ENCODE data around the gene ENSA.

The ENSA gene

DNA sequence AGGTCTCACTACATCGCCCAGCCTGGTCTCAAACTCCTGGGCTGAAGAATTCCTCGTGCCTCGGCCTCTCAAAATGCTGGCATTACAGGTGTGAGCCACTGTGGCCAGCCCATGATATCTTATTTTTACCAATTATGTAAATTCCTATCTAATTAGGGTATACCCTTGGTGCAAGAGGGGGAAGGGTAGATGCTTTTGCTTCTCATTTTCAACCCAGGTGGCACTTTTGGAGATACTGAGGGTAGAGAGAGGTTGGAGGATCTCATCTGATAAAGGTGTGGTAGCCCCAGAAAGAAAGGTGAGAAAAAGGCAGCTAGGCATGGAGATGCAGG is 17.4 kb downstream of the ENSA start:
- H3K79me2 ChIP-seq (ENCODE audit: low read length) = peaks cover 12% of the 10 kb centered on the region
- H3K4me3 ChIP-seq (ENCODE audit: low read length) = peak overlapping the region; percentile 11; the same call in 1 of the 2 replicates
- H3K9me3 ChIP-seq (replicated peaks; ENCODE audit: insufficient read depth, low read length) = no peaks in the 10 kb centered on the region
- H3F3A ChIP-seq (ENCODE audit: insufficient read depth, low read length) = peaks cover 40% of the 10 kb centered on the region
- H3K4me2 ChIP-seq (ENCODE audit: low read depth, low read length) = peak overlapping the region; percentile 79
- peak; percentile 11 for DNase-seq
- no peaks in the 10 kb centered on the region for H3K9me2 ChIP-seq (replicated peaks; ENCODE audit: insufficient read depth, low read length)
- peaks cover 40% of the 10 kb centered on the region for H3K4me1 ChIP-seq (ENCODE audit: low read length)
- H3K9ac ChIP-seq (ENCODE audit: low read length) = peak overlapping the region; percentile 75
- TF ChIP-seq, protein P1, sequence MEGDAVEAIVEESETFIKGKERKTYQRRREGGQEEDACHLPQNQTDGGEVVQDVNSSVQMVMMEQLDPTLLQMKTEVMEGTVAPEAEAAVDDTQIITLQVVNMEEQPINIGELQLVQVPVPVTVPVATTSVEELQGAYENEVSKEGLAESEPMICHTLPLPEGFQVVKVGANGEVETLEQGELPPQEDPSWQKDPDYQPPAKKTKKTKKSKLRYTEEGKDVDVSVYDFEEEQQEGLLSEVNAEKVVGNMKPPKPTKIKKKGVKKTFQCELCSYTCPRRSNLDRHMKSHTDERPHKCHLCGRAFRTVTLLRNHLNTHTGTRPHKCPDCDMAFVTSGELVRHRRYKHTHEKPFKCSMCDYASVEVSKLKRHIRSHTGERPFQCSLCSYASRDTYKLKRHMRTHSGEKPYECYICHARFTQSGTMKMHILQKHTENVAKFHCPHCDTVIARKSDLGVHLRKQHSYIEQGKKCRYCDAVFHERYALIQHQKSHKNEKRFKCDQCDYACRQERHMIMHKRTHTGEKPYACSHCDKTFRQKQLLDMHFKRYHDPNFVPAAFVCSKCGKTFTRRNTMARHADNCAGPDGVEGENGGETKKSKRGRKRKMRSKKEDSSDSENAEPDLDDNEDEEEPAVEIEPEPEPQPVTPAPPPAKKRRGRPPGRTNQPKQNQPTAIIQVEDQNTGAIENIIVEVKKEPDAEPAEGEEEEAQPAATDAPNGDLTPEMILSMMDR (IDR thresholded peaks at IDR 0.05; ENCODE audit: low read length) = no peak
- no peak for TF ChIP-seq EZH2phosphoT487 (IDR thresholded peaks at IDR 0.05; ENCODE audit: low read length)
- no peak for TF ChIP-seq EZH2 (optimal IDR thresholded peaks at IDR 0.05; ENCODE audit: low read depth, low read length)
- no peaks in the 10 kb centered on the region for H3K27me3 ChIP-seq (replicated peaks; ENCODE audit: insufficient read depth, low read length)
- peak overlapping the region; percentile 91 for H3K27ac ChIP-seq (ENCODE audit: low read length)
- H3K36me3 ChIP-seq (replicated peaks; ENCODE audit: insufficient read depth, low read length) = no peaks in the 10 kb centered on the region; the same call in 1 of the 2 replicates
- H2AFZ ChIP-seq (ENCODE audit: low read length) = no peak overlapping the region
- H4K20me1 ChIP-seq (ENCODE audit: insufficient read depth, low read length) = no peaks in the 10 kb centered on the region

DNA sequence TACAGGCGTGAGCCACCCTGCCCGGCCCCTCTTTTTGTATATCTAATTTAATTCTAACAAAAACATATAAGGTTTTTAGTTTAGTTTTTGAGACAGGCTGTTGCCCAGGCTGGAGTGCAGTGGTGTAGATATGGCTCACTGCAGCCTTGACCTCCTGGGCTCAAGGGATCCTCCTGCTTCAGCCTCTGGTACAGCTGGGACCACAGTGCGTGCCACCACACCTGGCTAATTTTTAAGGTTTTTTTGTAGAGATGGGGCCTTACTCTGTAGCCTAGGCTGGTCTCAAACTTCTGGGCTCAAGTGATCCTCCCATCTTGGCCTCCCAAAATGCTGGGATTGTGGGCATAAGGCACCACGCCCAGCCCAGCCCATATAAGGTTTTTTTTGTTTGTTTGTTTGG is 18.8 kb downstream of the ENSA start:
- no peaks in the 10 kb centered on the region for H3K36me3 ChIP-seq (replicated peaks; ENCODE audit: insufficient read depth, low read length)
- no peak overlapping the region for H3K4me2 ChIP-seq (ENCODE audit: low read depth, low read length)
- no peak for DNase-seq
- no peak overlapping the region for H3K4me3 ChIP-seq (ENCODE audit: low read length)
- TF ChIP-seq, protein P1 (IDR thresholded peaks at IDR 0.05; ENCODE audit: low read length) = no peak
- TF ChIP-seq EZH2 (optimal IDR thresholded peaks at IDR 0.05; ENCODE audit: low read depth, low read length) (no peak), EZH2phosphoT487 (IDR thresholded peaks at IDR 0.05; ENCODE audit: low read length) (no peak)
- no peaks in the 10 kb centered on the region for H3K27me3 ChIP-seq (replicated peaks; ENCODE audit: insufficient read depth, low read length)
- no peaks in the 10 kb centered on the region for H4K20me1 ChIP-seq (ENCODE audit: insufficient read depth, low read length)
- peaks cover 40% of the 10 kb centered on the region for H3K4me1 ChIP-seq (ENCODE audit: low read length)
- no peaks in the 10 kb centered on the region for H3K9me3 ChIP-seq (replicated peaks; ENCODE audit: insufficient read depth, low read length)
- peak overlapping the region; percentile 75; the same call in 1 of the 2 replicates for H3K9ac ChIP-seq (ENCODE audit: low read length)
- H3F3A ChIP-seq (ENCODE audit: insufficient read depth, low read length) = peaks cover 36% of the 10 kb centered on the region
- peak overlapping the region; percentile 91; the same call in 1 of the 2 replicates for H3K27ac ChIP-seq (ENCODE audit: low read length)
- no peaks in the 10 kb centered on the region for H3K9me2 ChIP-seq (replicated peaks; ENCODE audit: insufficient read depth, low read length)
- no peak overlapping the region for H2AFZ ChIP-seq (ENCODE audit: low read length)
- peaks cover 12% of the 10 kb centered on the region for H3K79me2 ChIP-seq (ENCODE audit: low read length)

GRCh38 chr1:150609732-150610131 is 19.7 kb downstream of the ENSA start:
- Histone ChIP-seq H3K4me2 (ENCODE audit: low read depth, low read length) (no peak overlapping the region), H3K27ac (ENCODE audit: low read length) (no peak overlapping the region), H3K9ac (ENCODE audit: low read length) (no peak overlapping the region), H4K20me1 (ENCODE audit: insufficient read depth, low read length) (no peaks in the 10 kb centered on the region), H3K4me3 (ENCODE audit: low read length) (no peak overlapping the region), H3K4me1 (ENCODE audit: low read length) (peaks cover 36% of the 10 kb centered on the region), H2AFZ (ENCODE audit: low read length) (no peak overlapping the region), H3K27me3 (replicated peaks; ENCODE audit: insufficient read depth, low read length) (no peaks in the 10 kb centered on the region), H3K36me3 (replicated peaks; ENCODE audit: insufficient read depth, low read length) (no peaks in the 10 kb centered on the region), H3K79me2 (ENCODE audit: low read length) (peaks cover 9% of the 10 kb centered on the region), H3F3A (ENCODE audit: insufficient read depth, low read length) (peaks cover 32% of the 10 kb centered on the region), H3K9me3 (replicated peaks; ENCODE audit: insufficient read depth, low read length) (no peaks in the 10 kb centered on the region), H3K9me2 (replicated peaks; ENCODE audit: insufficient read depth, low read length) (no peaks in the 10 kb centered on the region)
- TF ChIP-seq, protein P1 (IDR thresholded peaks at IDR 0.05; ENCODE audit: low read length) = no peak
- TF ChIP-seq EZH2 (optimal IDR thresholded peaks at IDR 0.05; ENCODE audit: low read depth, low read length) (no peak), EZH2phosphoT487 (IDR thresholded peaks at IDR 0.05; ENCODE audit: low read length) (no peak)
- DNase-seq = no peak

Measured in MM.1S (cell line).